SH-SY5Y (cell line): ENCODE measurements around the gene ARID2.

Experiments used
- GATA2 ChIP-seq: IDR thresholded peaks from 2 replicates; pipeline ENCODE4 v1.6.1; 2011; ENCODE audit warnings: mild to moderate bottlenecking, low read depth, low read length
- GATA3 ChIP-seq: IDR thresholded peaks from 2 replicates; pipeline ENCODE4 v1.6.1; 2011; ENCODE audit warnings: low read depth, mild to moderate bottlenecking, low read length, moderate library complexity

DNA sequence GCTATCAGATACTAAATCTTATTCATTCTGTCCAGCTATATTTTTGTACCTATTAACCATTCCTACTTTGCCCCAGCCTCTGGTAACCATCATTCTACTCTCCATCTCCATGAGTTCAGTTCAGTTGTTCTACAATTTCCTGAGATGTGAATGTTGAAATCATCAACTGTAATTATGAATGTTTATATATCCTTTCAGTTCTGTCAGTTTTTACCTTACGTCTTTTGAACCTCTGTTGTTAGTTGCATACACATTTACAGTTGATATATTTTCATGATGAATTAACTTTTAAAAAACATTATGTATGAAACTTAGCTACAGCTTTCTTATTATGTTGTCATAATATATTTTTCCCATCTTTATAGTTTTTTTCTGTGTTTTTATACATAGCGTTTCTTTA is 102.1 kb downstream of the ARID2 start:
- TF ChIP-seq GATA2 (no peak), GATA3 (no peak)
